DND-41 (cell line): ENCODE data around the gene RAD52.

Experiments
- EZH2 ChIP-seq: IDR thresholded peaks from 3 replicates; pipeline ENCODE4 v1.6.1; 2012; ENCODE audit warnings: borderline replicate concordance, low read depth, mild to moderate bottlenecking, moderate library complexity, low read length, inconsistent platforms; ENCODE audit not compliant: severe bottlenecking
- TF ChIP-seq, protein P1 (sequence below): IDR thresholded peaks from 2 replicates; pipeline ENCODE4 v1.5.1; 2012; ENCODE audit warnings: borderline replicate concordance, low read length, moderate library complexity, mild to moderate bottlenecking; ENCODE audit not compliant: poor library complexity, severe bottlenecking; ENCODE audit errors: extremely low read depth

DNA sequence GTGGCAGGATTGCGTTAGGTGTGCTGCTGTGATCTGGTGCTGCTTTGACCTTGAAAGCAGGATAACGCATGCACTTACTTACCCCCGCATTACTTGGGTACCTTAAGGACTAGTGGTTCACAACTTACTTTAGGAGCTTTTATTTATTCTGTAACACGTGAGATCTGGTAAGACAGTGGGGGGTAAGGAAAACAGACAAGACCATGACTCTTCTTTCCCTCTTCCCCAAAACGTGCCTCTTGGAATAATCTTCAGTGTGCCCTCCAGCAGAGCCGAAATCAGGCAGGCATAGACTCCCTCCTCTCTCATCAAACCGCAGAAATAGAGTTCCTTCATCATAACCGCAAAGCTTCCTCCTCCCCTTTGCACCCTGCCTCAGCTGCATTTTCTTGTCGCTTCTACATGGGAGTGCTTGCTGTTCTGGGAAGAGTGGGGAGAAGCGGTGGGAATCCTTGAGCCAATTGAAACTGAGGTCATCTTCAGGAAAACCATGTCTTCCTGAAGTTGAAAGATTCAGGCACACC is 43.4 kb downstream of the RAD52 start:
- no peak for TF ChIP-seq EZH2
- TF ChIP-seq, protein P1, sequence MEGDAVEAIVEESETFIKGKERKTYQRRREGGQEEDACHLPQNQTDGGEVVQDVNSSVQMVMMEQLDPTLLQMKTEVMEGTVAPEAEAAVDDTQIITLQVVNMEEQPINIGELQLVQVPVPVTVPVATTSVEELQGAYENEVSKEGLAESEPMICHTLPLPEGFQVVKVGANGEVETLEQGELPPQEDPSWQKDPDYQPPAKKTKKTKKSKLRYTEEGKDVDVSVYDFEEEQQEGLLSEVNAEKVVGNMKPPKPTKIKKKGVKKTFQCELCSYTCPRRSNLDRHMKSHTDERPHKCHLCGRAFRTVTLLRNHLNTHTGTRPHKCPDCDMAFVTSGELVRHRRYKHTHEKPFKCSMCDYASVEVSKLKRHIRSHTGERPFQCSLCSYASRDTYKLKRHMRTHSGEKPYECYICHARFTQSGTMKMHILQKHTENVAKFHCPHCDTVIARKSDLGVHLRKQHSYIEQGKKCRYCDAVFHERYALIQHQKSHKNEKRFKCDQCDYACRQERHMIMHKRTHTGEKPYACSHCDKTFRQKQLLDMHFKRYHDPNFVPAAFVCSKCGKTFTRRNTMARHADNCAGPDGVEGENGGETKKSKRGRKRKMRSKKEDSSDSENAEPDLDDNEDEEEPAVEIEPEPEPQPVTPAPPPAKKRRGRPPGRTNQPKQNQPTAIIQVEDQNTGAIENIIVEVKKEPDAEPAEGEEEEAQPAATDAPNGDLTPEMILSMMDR, result no peak
